ENCODE data around the gene TEDC2. TPM values are rescaled to one million over a fixed set of nuclear protein-coding genes. Genes with fewer than 3 reads are reported as not detected.
A peak's percentile ranks its signal among the peaks of the same experiment; 100 is the strongest.
"Not testable (repeated sequence)": the region's sequence is repeated elsewhere in the genome, so short reads cannot be mapped to it uniquely, and the experiment has no call there.

TEDC2 gene, protein sequence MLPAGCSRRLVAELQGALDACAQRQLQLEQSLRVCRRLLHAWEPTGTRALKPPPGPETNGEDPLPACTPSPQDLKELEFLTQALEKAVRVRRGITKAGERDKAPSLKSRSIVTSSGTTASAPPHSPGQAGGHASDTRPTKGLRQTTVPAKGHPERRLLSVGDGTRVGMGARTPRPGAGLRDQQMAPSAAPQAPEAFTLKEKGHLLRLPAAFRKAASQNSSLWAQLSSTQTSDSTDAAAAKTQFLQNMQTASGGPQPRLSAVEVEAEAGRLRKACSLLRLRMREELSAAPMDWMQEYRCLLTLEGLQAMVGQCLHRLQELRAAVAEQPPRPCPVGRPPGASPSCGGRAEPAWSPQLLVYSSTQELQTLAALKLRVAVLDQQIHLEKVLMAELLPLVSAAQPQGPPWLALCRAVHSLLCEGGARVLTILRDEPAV
- total RNA-seq (2014; rRNA removed; shearing (Covaris generic)), result 42.8 and 49.9 TPM in 2 replicates

DNA sequence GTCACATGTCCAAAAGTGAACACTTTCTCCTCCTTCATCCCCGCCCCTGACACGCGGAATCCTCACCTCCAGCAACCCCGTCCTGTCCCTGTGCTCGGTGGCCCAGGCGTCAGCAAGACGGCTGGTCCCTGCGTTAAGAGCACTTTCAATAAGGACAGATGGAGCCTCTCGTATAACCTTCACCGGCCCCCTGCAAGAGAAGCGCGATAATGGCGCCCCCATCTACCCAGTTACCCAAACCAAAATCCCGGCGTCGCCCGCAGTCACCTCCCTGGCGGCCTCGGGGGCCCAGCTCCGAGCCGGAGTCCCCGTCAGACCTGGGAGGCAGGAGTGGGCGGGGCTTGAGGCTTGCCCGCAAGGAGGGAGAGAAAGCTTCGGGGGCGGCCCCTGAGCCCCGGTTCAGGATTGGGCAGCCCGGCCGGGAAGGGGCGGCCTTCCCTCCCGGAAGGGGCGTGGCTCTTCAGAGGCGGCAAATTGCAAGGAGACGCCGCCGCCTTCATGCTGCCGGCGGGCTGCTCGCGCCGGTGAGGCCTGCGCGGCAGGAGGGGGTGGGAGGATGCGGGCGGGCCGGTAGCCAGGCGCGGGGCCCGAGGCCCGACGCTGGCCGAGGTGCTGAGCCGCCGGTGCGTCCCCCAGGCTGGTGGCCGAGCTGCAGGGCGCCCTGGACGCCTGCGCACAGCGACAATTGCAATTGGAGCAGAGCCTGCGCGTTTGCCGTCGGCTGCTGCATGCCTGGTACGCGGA, at the start of gene TEDC2:
TEDC2 (plus strand) TSS at position 463 of the 744 bp plus-strand sequence; CDS start at position 499, 36 bp downstream.
- peak; percentile 96 for DNase-seq (ENCODE audit: low spot score)
- in situ Hi-C loops (cut with HindIII; ENCODE audit: low sequenced_read_pairs), result no loop called here

DNA sequence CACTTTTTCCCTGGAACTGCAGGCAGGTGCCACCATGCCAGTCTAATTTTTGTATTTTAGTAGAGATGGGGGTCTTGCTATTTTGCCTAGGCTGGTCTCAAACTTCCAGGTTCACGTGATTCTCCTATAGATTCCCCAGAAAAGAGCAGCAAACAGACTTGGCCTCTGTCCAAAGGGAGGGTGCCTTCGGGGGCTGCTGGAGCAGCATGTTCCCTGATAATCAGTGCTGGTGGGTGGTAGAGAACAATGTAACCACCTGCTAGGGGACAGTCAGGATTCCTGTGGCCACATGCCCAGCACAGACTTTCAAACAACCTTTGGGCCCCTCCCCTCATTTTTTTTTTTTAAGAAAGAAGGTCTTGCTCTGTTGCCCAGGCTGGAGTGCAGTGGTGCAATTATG, 44.8 kb upstream of the TEDC2 start:
- no peak for DNase-seq (ENCODE audit: low spot score)
- in situ Hi-C loops (cut with HindIII; ENCODE audit: low sequenced_read_pairs), result no loop called here

DNA sequence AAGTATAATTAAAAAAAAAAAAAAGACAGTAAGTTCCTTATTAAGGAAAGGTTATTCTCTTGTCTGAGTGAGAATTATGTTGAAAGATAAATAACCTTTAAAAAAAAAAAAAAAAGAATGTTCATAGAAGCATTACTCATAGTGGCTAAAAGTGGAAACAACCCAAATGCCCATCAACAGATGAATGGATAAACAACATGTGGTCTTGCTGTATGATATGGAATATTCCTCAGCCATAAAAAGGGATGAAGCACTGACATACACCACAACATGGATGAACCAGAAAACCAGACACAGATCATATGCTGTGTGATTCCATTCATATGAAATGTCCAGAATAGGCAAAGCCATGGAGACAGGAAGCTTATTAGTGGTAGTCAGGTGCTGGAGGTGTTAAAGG, 39.9 kb upstream of the TEDC2 start:
- in situ Hi-C loops (cut with HindIII; ENCODE audit: low sequenced_read_pairs), result no loop called here
- DNase-seq (ENCODE audit: low spot score), result no peak

DNA sequence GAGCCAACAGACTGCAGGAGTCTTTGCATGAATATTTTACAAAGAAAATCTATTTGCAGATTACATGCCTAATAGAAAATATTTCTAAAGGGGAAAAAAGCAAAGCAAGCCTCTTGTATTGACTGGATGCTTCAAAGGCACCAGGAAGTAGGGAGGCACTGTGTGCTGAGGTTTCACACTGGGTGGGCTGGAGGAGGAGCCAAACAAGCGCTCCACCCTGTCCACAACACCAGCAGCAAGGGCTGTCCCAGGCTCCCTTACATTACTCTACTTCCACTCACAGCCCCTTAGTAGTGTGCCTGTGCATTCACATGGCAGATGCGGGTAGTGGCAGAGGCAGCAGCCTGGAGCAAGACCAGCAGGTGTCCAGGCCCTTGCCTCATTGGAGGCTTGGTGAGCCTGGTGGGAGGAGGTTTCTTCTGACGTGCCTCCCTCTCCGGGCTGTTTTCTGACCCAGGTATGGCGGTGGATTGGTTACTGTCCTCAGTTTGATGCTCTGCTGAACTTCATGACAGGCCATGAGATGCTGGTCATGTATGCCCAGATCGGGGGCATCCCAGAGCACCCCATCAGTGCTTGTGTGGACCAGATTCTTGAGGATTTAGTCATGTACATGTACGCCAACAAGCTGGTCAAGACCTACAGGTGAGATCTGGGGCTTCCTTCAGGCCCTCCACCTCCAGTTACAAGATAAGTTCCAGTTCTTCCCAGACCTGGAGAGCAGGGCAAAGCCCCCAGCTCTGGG, 37.6 kb upstream of the TEDC2 start:
- in situ Hi-C loops (cut with HindIII; ENCODE audit: low sequenced_read_pairs), result no loop called here
- DNase-seq (ENCODE audit: low spot score), result no peak

DNA sequence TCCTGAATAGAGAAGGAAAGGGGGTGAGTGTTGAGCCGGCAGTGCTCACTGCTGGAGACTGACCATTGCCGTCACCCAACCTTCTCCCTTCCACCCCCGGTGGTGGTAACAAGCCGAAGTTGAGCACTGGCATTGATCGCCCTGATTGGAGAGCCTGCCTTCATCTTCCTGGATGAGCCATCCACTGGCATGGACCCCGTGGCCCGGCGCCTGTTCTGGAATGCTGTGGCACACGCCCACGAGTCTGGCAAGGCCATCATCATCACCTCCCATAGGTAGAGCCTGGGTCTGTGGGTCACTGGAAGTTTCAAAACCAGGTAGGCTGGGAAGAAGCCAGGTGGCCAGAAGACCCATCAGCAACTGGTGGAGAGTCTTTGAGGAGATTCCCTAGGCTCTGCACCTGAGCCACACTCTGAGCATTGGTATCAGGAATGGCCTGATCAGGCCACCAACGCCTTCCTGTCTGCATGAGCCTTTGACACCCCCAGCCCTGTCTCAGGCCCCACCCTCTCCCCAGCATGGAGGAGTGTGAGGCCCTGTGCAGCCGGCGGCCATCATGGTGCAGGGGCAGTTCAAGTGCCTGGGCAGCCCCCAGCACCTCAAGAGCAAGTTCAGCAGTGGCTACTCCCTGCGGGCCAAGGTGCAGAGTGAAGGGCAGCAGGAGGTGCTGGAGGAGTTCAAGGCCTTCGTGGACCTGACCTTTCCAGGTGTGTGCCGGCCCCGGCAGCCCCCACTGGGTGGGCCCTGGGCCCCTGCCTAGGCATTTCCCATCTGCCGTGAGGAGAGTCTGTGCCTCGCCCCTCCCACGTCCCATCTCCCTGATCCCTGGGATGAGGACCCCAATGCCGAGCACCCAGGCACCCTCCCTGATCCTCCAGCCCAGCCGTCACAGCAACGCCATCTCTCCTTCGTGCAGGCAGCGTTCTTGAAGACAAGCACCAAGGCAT, 35.6 kb upstream of the TEDC2 start:
- DNase-seq (ENCODE audit: low spot score), result no peak
- in situ Hi-C loops (cut with HindIII; ENCODE audit: low sequenced_read_pairs), result no loop called here

DNA sequence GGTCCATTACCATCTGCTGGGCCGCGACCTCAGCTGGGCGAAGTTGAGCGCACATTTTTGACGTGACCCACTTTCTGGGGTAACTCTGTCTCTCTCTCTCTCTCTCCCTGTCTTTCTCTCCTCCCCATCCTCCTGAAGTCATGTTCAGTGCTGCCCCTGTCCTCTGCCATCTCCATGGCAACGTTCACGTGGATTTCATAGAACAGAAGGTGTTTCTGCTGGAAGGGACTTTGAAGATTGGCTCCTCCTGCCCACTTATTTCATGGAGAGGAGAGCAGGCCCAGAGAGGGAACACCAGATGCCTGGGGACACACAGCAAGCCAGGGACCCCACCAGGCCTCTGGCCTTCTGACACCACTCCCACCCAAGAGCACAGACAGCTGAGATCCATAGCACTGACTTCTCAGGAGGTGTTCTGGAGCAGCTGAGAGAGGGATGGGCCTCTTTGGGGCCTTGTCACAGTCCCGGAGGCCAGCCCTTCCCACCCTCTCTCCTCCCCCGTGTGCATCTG, 34.8 kb upstream of the TEDC2 start:
- peak; percentile 73 for DNase-seq (ENCODE audit: low spot score)
- in situ Hi-C loops (cut with HindIII; ENCODE audit: low sequenced_read_pairs), result no loop called here

DNA sequence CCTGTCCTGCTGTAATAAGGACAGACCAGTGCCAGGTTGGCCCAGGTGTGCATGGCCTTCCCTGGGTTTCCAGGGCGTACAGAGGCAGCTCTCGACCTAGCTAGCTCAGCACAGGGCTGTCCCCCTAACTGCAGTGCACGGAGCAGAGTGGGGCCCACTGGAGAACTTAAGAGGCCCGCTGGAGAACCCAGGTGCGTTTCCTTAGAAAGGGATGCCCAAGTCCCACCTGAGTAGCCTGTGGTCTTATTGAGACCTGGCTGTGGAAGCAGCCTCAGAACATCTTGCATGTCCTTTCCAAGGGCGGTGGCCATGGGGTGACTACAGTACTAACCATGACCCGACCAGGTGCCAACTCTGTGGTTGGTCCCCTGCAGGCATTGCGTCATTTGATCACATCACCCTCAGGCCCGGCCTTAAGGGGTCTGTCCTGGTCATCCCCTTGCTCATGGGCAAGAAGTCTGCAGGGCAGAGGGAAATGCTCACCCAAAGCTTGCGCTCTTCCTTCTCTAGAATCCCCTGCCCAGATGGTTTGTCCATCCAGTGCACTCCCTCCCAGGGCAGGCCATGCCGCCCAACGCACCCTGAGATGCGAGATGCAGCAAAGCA, 34.0 kb upstream of the TEDC2 start:
- in situ Hi-C loops (cut with HindIII; ENCODE audit: low sequenced_read_pairs), result no loop called here
- DNase-seq (ENCODE audit: low spot score), result no peak

DNA sequence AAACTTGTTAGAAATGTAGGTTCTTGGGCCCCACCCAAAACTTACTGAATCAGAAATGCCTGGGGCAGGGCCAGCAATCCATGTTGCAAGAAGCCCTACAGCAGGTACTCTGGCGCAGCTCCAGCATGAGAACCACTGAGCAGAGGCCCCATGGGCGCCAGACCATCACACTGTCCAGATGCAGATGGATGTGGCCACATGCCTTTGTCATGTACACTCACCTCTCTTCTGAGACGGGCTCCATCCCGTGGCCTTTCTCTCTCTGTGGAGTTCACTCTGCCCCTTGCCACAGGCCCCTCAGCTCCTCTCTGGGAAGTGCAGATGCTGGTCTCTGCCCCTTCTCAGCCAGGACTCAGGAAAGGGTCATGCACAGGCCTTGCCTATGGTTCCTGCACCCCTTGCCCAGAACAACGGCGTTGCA, 33.0 kb upstream of the TEDC2 start:
- in situ Hi-C loops (cut with HindIII; ENCODE audit: low sequenced_read_pairs), result no loop called here
- no peak for DNase-seq (ENCODE audit: low spot score)

DNA sequence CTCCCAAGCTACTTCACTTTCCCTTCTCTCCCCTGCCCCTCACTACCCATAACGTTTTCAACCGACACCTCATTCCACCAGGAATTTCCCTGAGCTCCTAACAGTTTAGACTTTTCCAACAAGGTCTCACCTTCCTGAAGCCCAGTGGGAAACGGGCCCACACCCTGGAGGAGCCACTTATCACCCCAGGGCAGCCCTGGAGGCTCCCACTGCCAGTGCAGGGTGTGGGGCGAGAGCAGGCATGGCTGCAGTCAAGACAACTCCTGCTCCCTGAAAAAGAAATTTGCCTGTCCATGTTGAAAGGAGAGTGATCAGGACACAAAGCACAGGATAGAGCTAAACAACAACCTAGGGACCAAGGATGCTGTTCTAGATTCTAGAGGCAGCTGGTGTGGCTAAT, 32.4 kb upstream of the TEDC2 start:
- in situ Hi-C loops (cut with HindIII; ENCODE audit: low sequenced_read_pairs), result no loop called here
- DNase-seq (ENCODE audit: low spot score), result no peak

DNA sequence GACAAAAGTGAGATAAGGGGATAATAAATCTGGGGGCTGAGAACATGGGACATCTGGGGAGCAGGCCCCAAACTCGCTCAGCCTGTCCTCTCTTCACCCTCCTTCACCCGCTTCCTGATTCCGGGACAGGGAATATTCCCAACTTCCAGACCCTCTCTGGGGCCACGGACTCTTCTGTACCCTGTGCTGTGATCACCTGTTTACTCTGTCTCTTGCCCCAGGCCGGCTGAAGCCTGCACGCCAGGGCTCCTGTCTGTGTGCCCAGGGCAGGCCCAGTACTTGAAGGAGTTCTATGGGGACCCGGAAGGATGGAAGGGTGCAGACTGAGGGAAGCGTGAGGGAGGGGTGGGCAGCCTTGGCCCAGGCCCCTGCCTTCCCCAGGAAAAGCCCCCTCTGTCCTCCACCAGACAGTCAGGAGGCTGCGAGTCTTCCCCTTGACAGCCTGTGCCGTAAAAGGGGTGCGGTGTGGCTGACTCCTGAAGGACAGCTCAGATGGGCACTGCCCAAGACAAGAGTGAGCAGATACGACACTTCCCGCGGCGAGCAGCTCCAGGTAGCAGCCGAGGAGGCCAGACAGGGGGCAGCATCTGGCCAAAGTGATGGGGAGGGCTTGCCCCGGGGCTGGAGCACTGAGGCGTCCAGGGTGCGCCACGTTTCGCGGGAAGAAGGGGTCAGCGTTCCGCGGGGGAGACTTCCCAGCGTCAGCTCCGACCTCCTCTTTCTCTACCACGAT, 31.7 kb upstream of the TEDC2 start:
- DNase-seq (ENCODE audit: low spot score), result no peak
- in situ Hi-C loops (cut with HindIII; ENCODE audit: low sequenced_read_pairs), result no loop called here

DNA sequence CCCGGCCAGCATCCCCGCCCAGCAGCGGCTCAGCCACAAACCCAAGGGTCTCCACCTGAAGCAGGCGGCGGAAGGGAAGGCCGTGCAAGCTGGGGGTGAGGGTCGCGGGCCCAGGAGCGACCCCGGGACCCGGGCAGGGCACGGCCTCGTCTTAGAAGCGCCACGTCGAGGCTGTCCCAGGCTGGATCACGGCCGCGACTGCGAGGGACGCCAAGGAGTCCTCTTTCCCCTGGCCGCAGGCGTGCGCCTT, 31.2 kb upstream of the TEDC2 start:
- DNase-seq (ENCODE audit: low spot score), result no peak
- in situ Hi-C loops (cut with HindIII; ENCODE audit: low sequenced_read_pairs), result no loop called here

DNA sequence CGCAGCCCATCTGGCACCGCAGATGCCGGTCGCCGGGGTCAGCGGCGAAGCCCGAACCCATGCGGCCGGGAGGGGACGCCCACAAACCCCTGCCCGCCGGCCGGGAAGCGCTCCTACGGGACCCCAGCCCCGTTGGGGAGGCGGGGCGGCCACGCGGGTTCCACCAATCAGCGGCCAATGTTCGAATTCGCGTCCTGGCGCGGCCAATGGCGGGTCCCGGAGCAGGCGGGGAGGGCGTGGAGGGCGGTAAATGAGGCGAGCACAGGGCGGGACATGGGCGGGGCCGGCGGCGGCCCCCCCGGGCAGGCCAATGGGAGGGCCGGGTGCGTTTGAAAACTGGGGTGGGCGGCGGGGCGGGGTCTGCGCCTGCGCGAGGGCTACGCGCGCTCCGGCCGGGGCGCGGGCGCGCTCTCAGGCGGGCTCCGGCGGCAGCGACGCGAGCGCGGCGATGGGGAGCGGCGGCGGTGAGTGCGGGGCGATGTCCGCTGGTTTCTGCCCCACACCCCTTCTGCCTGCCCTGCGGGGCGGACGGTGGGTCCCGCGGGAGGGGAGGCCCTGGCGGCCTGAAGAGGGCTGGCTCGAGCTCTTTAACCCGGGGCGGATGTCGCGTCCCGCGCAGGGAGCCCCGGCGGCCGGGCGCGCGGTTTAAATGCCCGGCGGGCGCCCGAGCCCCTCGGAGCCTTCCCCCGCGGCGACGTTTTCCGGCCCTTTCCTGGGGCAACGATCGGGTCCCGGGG, 30.7 kb upstream of the TEDC2 start, which contains the start of gene CCNF:
CCNF (plus strand) TSS at position 414 of the 737 bp plus-strand sequence; CDS start at position 449, 35 bp downstream.
- DNase-seq (ENCODE audit: low spot score), result peak; percentile 96
- in situ Hi-C loops (cut with HindIII; ENCODE audit: low sequenced_read_pairs), result no loop called here

DNA sequence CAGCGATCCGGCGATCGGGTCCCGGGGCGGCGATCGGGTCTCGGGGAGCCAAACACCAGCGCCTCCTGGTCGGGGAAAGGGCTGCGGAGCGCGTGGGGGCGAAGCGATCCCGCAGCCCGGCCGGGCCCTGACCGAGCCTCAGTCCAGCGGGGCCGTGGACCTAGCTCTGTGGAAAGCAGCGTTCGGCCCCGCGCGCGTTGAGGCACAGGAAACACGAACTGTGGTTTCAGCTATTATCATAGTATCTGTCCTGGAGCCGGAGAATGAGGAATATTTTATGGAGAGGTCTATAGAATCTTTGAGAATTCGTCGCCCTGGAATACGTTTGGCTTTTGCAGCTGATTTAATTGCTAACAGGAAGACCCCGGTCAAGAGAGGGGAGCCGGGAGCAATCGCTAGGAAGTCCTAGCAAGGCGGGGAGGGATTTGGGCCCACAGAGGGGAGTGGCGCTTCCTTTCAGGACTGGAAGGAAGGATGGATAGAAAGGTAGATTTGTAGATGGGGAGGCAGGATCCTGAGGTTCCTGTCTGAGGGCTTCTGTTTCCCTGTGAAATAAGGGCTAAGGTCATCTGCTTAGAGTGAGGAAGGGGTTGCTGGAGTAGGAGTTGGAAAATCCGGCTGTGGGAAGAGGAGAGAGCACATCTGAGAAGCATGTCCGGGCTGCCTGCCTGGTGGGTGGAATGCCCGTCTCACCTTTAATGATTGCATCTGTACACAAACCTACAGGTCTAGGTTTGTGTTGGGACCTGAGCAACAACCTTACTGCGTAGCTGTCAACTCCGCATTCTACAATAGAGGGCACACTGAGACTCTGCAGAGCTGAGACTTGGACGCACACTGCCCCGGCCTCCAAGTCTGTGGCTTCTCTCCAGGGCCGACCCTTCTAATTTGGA, 29.9 kb upstream of the TEDC2 start:
- DNase-seq (ENCODE audit: low spot score), result peak; percentile 68
- in situ Hi-C loops (cut with HindIII; ENCODE audit: low sequenced_read_pairs), result no loop called here

DNA sequence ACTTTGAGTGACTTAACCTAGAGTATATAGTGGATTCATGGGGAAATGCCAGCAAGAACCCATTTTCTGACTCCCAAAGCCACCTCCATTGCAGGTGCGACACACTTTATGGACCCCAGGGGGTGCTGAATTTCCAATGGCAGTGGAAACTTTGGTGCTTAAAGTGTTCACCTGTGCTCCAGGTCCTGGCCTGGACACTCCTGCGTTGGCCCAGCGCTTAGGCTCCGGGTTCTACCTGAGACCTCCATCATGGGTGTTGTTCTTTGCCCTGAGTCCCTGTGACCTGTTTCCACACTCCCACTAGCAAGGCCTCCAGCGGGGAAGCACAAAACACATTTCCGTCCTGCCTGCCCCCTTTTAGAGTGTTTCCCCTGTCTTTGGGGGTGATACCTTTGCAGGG, 27.6 kb upstream of the TEDC2 start:
- DNase-seq (ENCODE audit: low spot score), result no peak
- in situ Hi-C loops (cut with HindIII; ENCODE audit: low sequenced_read_pairs), result no loop called here

DNA sequence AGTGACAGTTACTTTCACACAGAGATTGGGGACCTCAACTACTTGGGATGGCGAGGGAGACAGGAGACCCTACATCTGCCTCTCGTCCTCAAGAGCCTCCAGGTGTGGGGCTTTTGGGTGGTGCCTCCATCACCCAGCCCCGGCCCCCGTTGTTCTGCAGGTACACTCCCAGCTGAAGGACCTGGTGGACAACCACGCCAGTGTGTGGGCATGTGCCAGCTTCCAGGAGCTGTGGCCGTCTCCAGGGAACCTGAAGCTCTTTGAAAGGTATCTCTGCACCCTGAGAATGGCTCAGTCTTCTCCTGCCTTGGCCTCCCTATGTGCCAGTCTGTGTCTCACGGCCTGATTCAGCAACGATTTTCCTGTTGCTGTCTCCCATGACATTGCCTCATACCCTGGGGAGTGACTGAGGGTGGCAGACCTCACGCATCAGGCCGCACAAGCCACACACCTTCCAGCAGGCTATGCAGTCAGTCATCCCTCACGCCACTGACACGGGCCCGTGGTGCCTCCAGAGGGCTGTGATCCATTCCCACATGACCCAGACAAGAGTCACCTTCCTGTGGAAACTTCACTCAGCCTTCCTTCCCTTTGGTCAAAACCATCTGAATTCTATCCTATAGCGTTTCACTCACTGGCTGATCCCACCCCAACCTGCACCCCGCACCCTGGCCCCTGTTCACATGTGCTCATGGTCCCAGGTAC, 27.0 kb upstream of the TEDC2 start:
- in situ Hi-C loops (cut with HindIII; ENCODE audit: low sequenced_read_pairs), result no loop called here

DNA sequence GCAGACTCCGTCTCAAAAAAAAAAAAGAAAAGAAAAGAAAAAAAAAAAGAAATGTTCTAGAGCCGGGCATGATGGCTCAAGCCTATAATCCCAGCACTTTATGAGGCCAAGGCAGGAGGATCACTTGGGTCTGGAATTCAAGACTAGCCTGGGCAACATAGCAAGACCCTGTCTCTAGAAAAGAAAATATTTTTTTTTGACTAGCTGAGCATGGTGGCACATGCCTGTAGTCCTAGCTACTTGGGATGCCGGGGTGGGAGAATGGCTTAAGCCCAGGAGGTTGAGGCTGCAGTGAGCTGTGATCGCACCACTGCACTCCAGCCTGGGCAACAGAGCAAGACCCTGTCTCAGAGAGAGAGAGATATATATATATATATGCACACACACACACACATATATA, 24.7 kb upstream of the TEDC2 start:
- in situ Hi-C loops (cut with HindIII; ENCODE audit: low sequenced_read_pairs); DNase-seq (ENCODE audit: low spot score): not testable (repeated sequence)

More for the DNA sequence above, 27.0 kb upstream of the TEDC2 start:
- no peak for DNase-seq (ENCODE audit: low spot score)

All from G401 (cell line).